ENCODE results near the gene FAM81B.

Gene FAM81B

GRCh38 chr5:95398989-95399388, 7.8 kb downstream of the FAM81B start:
- no peak for DNase-seq (ENCODE audit: low read depth in 4 of 4, low spot score in 1 of 4)

- DNase-seq (ENCODE audit: low read depth in 4 of 4, low spot score in 1 of 4), result no peak
These were observed 10.5 kb downstream of the FAM81B start for GRCh38 chr5:95401626-95402025.

- no peak for DNase-seq (ENCODE audit: low read depth in 4 of 4, low spot score in 1 of 4)
These were observed 12.8 kb downstream of the FAM81B start for GRCh38 chr5:95403996-95404395.

- no peak for DNase-seq (ENCODE audit: low read depth in 4 of 4, low spot score in 1 of 4)
These were observed 15.4 kb downstream of the FAM81B start for GRCh38 chr5:95406426-95407090.

- no peak for DNase-seq (ENCODE audit: low read depth in 4 of 4, low spot score in 1 of 4)
These were observed 19.1 kb downstream of the FAM81B start for GRCh38 chr5:95410279-95410678.

- no peak for DNase-seq (ENCODE audit: low read depth in 4 of 4, low spot score in 1 of 4)
These were observed 20.3 kb downstream of the FAM81B start for GRCh38 chr5:95411474-95411873.

GRCh38 chr5:95414451-95414850, 23.3 kb downstream of the FAM81B start:
- no peak for DNase-seq (ENCODE audit: low read depth in 4 of 4, low spot score in 1 of 4)

- DNase-seq (ENCODE audit: low read depth in 4 of 4, low spot score in 1 of 4), result no peak
These were observed 26.8 kb downstream of the FAM81B start for GRCh38 chr5:95417971-95418370.

GRCh38 chr5:95422838-95423237, 31.7 kb downstream of the FAM81B start:
- DNase-seq (ENCODE audit: low read depth in 4 of 4, low spot score in 1 of 4), result no peak

- no peak for DNase-seq (ENCODE audit: low read depth in 4 of 4, low spot score in 1 of 4)
These were observed 32.9 kb downstream of the FAM81B start for GRCh38 chr5:95424016-95424415.

GRCh38 chr5:95424526-95424925, 33.4 kb downstream of the FAM81B start:
- DNase-seq (ENCODE audit: low read depth in 4 of 4, low spot score in 1 of 4), result no peak

GRCh38 chr5:95426227-95426626, 35.1 kb downstream of the FAM81B start:
- no peak for DNase-seq (ENCODE audit: low read depth in 4 of 4, low spot score in 1 of 4)

- DNase-seq (ENCODE audit: low read depth in 4 of 4, low spot score in 1 of 4), result no peak
These were observed 41.6 kb downstream of the FAM81B start for GRCh38 chr5:95432779-95433178.

- no peak for DNase-seq (ENCODE audit: low read depth in 4 of 4, low spot score in 1 of 4)
These were observed 48.8 kb downstream of the FAM81B start for GRCh38 chr5:95439801-95440493.

- DNase-seq (ENCODE audit: low read depth in 4 of 4, low spot score in 1 of 4), result no peak
These were observed 49.7 kb downstream of the FAM81B start for GRCh38 chr5:95440825-95441224.

- no peak for DNase-seq (ENCODE audit: low read depth in 4 of 4, low spot score in 1 of 4)
These were observed 50.5 kb downstream of the FAM81B start for GRCh38 chr5:95441636-95442035.

GRCh38 chr5:95445442-95445841, 54.3 kb downstream of the FAM81B start:
- no peak for DNase-seq (ENCODE audit: low read depth in 4 of 4, low spot score in 1 of 4)

GRCh38 chr5:95445995-95446394, 54.8 kb downstream of the FAM81B start:
- no peak for DNase-seq (ENCODE audit: low read depth in 4 of 4, low spot score in 1 of 4)

GRCh38 chr5:95446560-95447221, 55.5 kb downstream of the FAM81B start:
- no peak for DNase-seq (ENCODE audit: low read depth in 4 of 4, low spot score in 1 of 4)

GRCh38 chr5:95447961-95448360, 56.8 kb downstream of the FAM81B start:
- no peak for DNase-seq (ENCODE audit: low read depth in 4 of 4, low spot score in 1 of 4)

- DNase-seq (ENCODE audit: low read depth in 4 of 4, low spot score in 1 of 4), result no peak
These were observed 57.6 kb downstream of the FAM81B start for GRCh38 chr5:95448789-95449188.

- no peak for DNase-seq (ENCODE audit: low read depth in 4 of 4, low spot score in 1 of 4)
These were observed 58.3 kb downstream of the FAM81B start for GRCh38 chr5:95449460-95449859.

Measured in stimulated activated CD4-positive, alpha-beta T cell treated with anti-CD3 and anti-CD28 coated beads, Interleukin-1b, Interleukin-23, amount 100 ng/mL, for 24 hours (primary cell).